ENCODE results near the gene HERC2. TPM values are rescaled to one million over a fixed set of nuclear protein-coding genes. Genes with fewer than 3 reads are reported as not detected.

The HERC2 gene
- total and polyA plus RNA-seq, 2 donors = 37.9 to 50.1 TPM

GRCh38 chr15:28085489-28086174, 236.3 kb downstream of the HERC2 start:
- Histone ChIP-seq H3K27ac (ENCODE audit: low read depth) (no peak overlapping the region), H3K36me3 (ENCODE audit: insufficient read depth) (no peaks in the 10 kb centered on the region), H3K4me3 (ENCODE audit: low read depth, low read length) (no peak overlapping the region), H3K4me1 (ENCODE audit: insufficient read depth) (no peaks in the 10 kb centered on the region)
- no peak for DNase-seq (ENCODE audit: extremely low spot score)
- 74% methylated on average over 4 of the region's 4 CpGs for WGBS

- 59% methylated on average over 3 of the region's 3 CpGs for WGBS
- no peaks in the 10 kb centered on the region for H3K36me3 ChIP-seq (ENCODE audit: insufficient read depth)
- no peaks in the 10 kb centered on the region for H3K4me1 ChIP-seq (ENCODE audit: insufficient read depth)
- no peak overlapping the region for H3K4me3 ChIP-seq (ENCODE audit: low read depth, low read length)
- DNase-seq (ENCODE audit: extremely low spot score) = no peak
- no peak overlapping the region for H3K27ac ChIP-seq (ENCODE audit: low read depth)
Observed at GRCh38 chr15:28084547-28084946, 237.4 kb downstream of the HERC2 start.

DNA sequence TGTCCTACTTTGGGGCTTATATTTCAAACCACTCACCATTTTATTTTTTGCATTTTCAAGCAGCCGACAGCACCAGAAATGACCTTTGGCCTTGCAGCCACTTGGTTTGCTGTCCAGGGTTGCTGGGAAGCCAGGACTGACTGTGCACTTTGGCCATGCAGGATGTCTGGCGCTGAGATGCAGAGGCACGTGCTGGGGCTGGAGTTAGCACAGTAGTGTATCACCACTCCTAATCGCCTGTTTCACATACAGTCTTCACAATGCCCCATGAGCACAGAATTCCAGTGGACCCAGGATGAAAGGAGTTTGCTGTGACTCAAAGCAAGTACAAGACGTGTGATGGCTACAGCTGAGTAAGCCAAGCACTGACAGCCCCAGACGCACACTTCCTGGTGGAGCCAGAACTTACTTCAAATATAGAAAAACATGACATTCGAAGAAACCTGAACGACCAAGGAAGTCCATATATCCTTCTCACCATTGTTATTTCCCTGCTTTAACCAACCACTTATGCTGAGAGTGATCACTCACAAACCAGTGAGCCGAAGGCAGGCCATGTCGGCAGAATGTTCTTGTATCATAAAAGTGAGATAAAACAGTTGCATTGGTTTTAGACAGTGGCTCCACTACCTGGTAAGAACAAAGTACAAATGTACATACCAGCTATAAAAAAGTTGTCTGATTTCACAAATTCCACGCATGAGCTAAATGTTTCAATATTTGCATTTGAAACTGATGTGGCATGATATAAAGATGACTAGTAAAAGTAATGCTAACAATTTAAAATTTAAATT, 238.9 kb downstream of the HERC2 start:
- H3K4me1 ChIP-seq (ENCODE audit: insufficient read depth) = no peaks in the 10 kb centered on the region
- no peak overlapping the region for H3K27ac ChIP-seq (ENCODE audit: low read depth)
- DNase-seq (ENCODE audit: extremely low spot score) = no peak
- no peak overlapping the region for H3K4me3 ChIP-seq (ENCODE audit: low read depth, low read length)
- H3K36me3 ChIP-seq (ENCODE audit: insufficient read depth) = no peaks in the 10 kb centered on the region
- 67% methylated on average over 11 of the region's 11 CpGs for WGBS

GRCh38 chr15:28081594-28081993, 240.4 kb downstream of the HERC2 start:
- WGBS = 97% methylated on average over 20 of the region's 20 CpGs
- no peak overlapping the region for H3K27ac ChIP-seq (ENCODE audit: low read depth)
- DNase-seq (ENCODE audit: extremely low spot score) = no peak
- no peaks in the 10 kb centered on the region for H3K4me1 ChIP-seq (ENCODE audit: insufficient read depth)
- H3K36me3 ChIP-seq (ENCODE audit: insufficient read depth) = no peaks in the 10 kb centered on the region
- no peak overlapping the region for H3K4me3 ChIP-seq (ENCODE audit: low read depth, low read length)

DNA sequence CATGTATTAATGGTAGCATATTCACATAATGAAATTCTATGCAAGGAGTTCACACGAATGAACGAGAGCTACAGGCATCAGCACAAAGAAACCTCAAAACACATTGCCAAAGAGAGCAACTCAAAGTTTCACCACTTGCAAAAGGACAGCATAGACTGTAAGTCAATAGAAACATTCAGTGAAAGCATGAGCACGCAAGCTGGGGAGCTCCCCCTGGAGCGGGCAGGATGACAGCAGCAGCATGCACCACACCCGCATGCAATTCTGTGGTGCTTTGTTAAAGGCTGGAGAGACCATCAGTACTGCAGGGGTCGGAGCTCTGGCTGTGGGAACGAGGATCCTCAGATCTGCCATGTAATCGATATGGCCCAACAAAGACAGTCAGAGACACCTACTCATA, 241.6 kb downstream of the HERC2 start:
- H3K4me3 ChIP-seq (ENCODE audit: low read depth, low read length) = no peak overlapping the region
- no peaks in the 10 kb centered on the region for H3K36me3 ChIP-seq (ENCODE audit: insufficient read depth)
- no peak overlapping the region for H3K27ac ChIP-seq (ENCODE audit: low read depth)
- DNase-seq (ENCODE audit: extremely low spot score) = no peak
- 61% methylated on average over 8 of the region's 8 CpGs for WGBS
- no peaks in the 10 kb centered on the region for H3K4me1 ChIP-seq (ENCODE audit: insufficient read depth)

DNA sequence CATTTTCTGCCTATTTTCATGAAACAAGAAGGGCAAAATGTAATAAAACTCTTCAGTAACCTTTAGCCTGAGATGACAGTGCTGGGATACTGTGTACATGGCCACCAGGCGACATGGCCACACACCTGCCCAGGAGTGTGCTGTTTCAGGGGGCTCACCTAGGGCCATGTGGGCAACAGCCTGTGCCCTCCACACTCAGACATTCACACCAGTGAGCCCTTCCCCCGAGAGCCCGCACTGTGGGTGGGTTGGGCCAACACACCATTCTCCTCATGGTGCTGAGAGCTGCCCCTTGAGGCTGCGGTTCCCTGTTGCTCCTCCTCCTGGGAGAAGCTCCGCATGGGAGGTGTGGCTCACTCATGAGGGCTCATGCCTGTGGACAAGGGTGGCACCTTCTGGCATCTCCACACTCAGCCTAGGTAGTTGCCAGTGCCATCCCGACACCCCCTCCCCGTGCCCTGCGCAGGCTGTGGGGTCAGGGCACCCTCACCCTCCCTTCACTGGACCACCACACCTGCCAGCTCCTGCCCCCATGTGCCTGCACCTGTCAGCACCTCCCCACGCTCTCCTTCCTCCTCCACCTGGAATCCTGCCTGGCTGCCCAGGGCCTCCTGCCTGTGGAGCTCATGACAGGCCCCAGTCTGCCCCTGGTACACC, 242.5 kb downstream of the HERC2 start:
- Histone ChIP-seq H3K4me1 (ENCODE audit: insufficient read depth) (no peaks in the 10 kb centered on the region), H3K4me3 (ENCODE audit: low read depth, low read length) (no peak overlapping the region), H3K36me3 (ENCODE audit: insufficient read depth) (no peaks in the 10 kb centered on the region), H3K27ac (ENCODE audit: low read depth) (no peak overlapping the region)
- WGBS = 91% methylated on average over 9 of the region's 9 CpGs
- DNase-seq (ENCODE audit: extremely low spot score) = no peak

DNA sequence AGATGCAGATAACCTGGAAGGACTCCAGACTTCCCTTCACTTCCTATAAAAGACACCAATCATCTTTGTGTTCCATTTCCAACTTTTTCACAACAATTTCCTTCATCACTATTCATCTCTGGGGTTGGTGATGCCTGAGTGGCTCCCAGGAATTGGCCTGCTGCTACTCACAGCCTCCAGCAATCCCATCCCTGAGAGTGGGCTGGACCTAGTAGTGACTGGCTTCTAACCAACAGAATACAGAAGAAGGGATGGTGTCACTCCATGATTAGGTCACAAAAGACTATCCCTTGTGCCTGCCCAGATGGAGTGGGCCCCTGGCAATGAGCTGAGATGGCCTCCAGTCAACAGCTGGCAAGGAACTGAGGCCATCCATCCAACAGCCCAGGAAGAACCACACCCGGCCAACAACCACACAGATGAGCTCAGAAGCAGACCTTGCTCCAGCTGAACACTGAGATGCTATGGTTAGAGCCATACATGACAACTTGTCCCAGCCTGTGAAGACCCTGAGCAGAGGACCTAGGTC, 243.7 kb downstream of the HERC2 start:
- Histone ChIP-seq H3K4me3 (ENCODE audit: low read depth, low read length) (no peak overlapping the region), H3K4me1 (ENCODE audit: insufficient read depth) (no peaks in the 10 kb centered on the region), H3K36me3 (ENCODE audit: insufficient read depth) (no peaks in the 10 kb centered on the region), H3K27ac (ENCODE audit: low read depth) (no peak overlapping the region)
- WGBS = 73% methylated on average over 1 of the region's 1 CpG
- no peak for DNase-seq (ENCODE audit: extremely low spot score)

GRCh38 chr15:28075573-28075972, 246.4 kb downstream of the HERC2 start:
- WGBS = 47% methylated on average over 1 of the region's 1 CpG
- no peak overlapping the region for H3K4me3 ChIP-seq (ENCODE audit: low read depth, low read length)
- H3K27ac ChIP-seq (ENCODE audit: low read depth) = no peak overlapping the region
- no peaks in the 10 kb centered on the region for H3K36me3 ChIP-seq (ENCODE audit: insufficient read depth)
- DNase-seq (ENCODE audit: extremely low spot score) = no peak
- H3K4me1 ChIP-seq (ENCODE audit: insufficient read depth) = no peaks in the 10 kb centered on the region

DNA sequence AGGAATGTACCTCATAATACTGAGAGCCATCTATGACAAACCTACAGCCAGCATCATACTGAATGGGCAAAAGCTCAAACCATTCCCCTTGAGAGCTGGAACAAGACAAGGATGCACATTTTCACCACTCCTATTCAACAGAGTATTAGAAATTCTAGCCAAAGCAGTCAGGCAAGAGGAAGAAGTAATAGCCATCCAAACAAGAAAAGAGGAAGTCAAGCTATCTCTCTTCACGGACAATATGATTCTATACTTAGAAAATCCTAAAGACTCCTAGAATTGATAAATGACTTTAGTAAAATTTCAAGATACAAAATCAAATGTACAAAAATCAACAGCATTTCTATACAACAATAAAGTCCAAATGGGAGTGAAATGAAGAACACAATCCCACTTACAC, 253.0 kb downstream of the HERC2 start:
- no peak for DNase-seq (ENCODE audit: extremely low spot score)
- 36% methylated on average over 1 of the region's 1 CpG for WGBS

GRCh38 chr15:28066231-28066630, 255.7 kb downstream of the HERC2 start:
- no peaks in the 10 kb centered on the region for H3K36me3 ChIP-seq (ENCODE audit: insufficient read depth)
- no peak overlapping the region for H3K4me3 ChIP-seq (ENCODE audit: low read depth, low read length)
- no peak for DNase-seq (ENCODE audit: extremely low spot score)
- no peaks in the 10 kb centered on the region for H3K4me1 ChIP-seq (ENCODE audit: insufficient read depth)
- 37% methylated on average over 3 of the region's 3 CpGs for WGBS
- H3K27ac ChIP-seq (ENCODE audit: low read depth) = no peak overlapping the region

More for the DNA sequence above, 253.0 kb downstream of the HERC2 start:
- Histone ChIP-seq H3K27ac (ENCODE audit: low read depth) (no peak overlapping the region), H3K4me3 (ENCODE audit: low read depth, low read length) (no peak overlapping the region), H3K4me1 (ENCODE audit: insufficient read depth) (no peaks in the 10 kb centered on the region), H3K36me3 (ENCODE audit: insufficient read depth) (no peaks in the 10 kb centered on the region)

Small RNA genes within 50 kb of the gene (small RNA-seq; reads per million reads assigned to genes)
- gene AC091304.5 = not detected

Other genes starting within 250 kb of the HERC2 start
- gene OCA2, start 222.9 kb downstream of the HERC2 start, total RNA-seq = 3.0 TPM
- gene OCA2, start 222.9 kb downstream of the HERC2 start, polyA plus RNA-seq = 0.30 TPM
- not detected for gene GOLGA6L24, start 35.9 kb upstream of the HERC2 start, total RNA-seq
- not detected for gene GOLGA6L24, start 35.9 kb upstream of the HERC2 start, polyA plus RNA-seq
- not detected for gene GOLGA8F, start 56.5 kb upstream of the HERC2 start, total RNA-seq
- not detected for gene GOLGA8F, start 56.5 kb upstream of the HERC2 start, polyA plus RNA-seq
- gene GOLGA8G, start 210.8 kb upstream of the HERC2 start, total RNA-seq = not detected
- gene GOLGA8G, start 210.8 kb upstream of the HERC2 start, polyA plus RNA-seq = not detected
- not detected for gene GOLGA6L25, start 231.4 kb upstream of the HERC2 start, total RNA-seq
- gene GOLGA6L25, start 231.4 kb upstream of the HERC2 start, polyA plus RNA-seq = not detected